Measurements from ENCODE around the gene DSN1.

DSN1 gene

GRCh38 chr20:36744764-36745191 is 28.8 kb downstream of the DSN1 start:
- FAIRE-seq, result no peak
- peak; percentile 41 for DNase-seq (ENCODE audit: insufficient read length, low spot score)
- no peak for TF ChIP-seq CTCF (IDR thresholded peaks at IDR 0.05; ENCODE audit: insufficient read depth, missing control alignments)

DNA sequence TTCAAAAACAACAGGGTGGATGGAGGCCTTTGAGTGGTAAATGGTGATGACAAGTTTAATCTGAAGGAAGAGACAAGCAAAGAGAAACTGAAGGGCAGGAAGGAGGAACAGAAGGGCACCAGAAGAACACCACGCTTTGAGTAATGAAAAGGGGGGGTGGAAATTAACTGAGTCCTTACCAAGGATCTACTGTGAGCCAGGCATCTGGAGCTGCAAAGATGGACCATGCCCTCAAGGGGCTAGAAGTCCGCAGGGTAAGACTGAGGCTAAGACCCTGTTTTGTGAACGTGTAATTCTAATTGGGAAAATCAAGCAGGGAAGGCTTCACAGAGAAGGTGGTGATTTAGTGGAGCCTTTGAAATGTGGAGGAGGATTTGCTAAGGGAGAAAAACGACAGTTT is 29.3 kb downstream of the DSN1 start:
- no peak for TF ChIP-seq CTCF (IDR thresholded peaks at IDR 0.05; ENCODE audit: insufficient read depth, missing control alignments)
- DNase-seq (ENCODE audit: insufficient read length, low spot score) (no peak), FAIRE-seq (no peak)

DNA sequence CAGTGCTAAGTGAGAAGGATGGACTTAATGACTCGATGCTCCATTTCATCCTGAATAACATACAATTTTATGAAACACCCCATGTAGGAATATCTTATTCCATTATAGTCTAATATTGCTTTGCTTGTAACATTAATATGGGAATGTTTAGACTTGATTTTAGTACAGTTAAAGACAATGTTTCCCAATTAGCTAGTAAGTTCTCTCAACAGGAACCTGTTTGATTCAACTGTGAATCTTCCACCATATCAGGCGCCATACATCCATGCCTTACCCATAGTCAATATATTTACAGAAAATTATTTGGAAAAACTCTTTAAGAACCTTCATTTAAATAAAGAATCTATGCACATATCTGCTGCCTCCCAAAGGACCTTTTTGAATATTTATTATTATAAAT is 31.0 kb downstream of the DSN1 start:
- FAIRE-seq (no peak), DNase-seq (ENCODE audit: insufficient read length, low spot score) (no peak)
- no peak for TF ChIP-seq CTCF (IDR thresholded peaks at IDR 0.05; ENCODE audit: insufficient read depth, missing control alignments)

GRCh38 chr20:36741072-36741471 is 32.5 kb downstream of the DSN1 start:
- DNase-seq (ENCODE audit: insufficient read length, low spot score), result no peak
- no peak for TF ChIP-seq CTCF (IDR thresholded peaks at IDR 0.05; ENCODE audit: insufficient read depth, missing control alignments)
- peak; percentile 69 for FAIRE-seq

DNA sequence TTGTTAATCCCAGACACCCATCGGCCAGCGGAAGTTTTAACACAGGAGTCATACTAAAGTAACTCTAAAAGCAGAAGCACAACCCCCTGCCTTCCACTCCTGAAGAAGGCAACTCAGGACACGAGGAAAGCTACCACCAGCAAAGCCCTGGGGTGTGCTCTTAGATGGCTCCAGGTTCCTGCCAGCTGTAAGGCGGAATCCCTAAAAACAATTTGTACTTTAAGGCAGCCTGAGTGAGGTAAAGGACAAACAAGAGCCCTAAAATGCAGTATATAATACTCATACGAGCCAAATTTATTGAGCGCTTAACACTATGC is 36.4 kb downstream of the DSN1 start:
- TF ChIP-seq CTCF (IDR thresholded peaks at IDR 0.05; ENCODE audit: insufficient read depth, missing control alignments), result no peak
- FAIRE-seq, result no peak
- DNase-seq (ENCODE audit: insufficient read length, low spot score), result no peak

GRCh38 chr20:36736451-36737182 is 36.9 kb downstream of the DSN1 start:
- no peak for TF ChIP-seq CTCF (IDR thresholded peaks at IDR 0.05; ENCODE audit: insufficient read depth, missing control alignments)
- FAIRE-seq, result no peak
- no peak for DNase-seq (ENCODE audit: insufficient read length, low spot score)

DNA sequence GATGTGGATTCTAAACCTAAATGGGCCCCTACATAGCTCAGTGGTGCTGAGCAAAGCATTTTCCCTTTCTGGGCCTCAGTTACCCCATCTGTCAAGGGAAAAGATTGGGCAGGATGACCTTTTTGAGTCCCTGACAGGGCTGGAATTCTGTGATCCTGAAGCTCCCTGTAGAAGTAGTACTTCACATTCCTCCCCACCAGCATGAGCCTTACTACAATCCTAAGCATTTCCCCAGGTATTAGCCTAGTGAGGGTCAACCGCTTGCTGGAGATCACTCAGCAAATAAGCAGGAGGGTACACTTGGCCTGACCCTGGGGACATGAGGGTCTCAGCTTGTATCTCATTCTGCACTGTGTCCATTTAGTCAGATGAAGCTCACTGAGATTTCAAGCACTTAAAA is 41.1 kb downstream of the DSN1 start:
- TF ChIP-seq CTCF (IDR thresholded peaks at IDR 0.05; ENCODE audit: insufficient read depth, missing control alignments), result no peak
- DNase-seq (ENCODE audit: insufficient read length, low spot score) (no peak), FAIRE-seq (no peak)
